Measurements from ENCODE around the gene RAPGEF6. TPM values are rescaled to one million over a fixed set of nuclear protein-coding genes. Genes with fewer than 3 reads are reported as not detected.

RAPGEF6 gene
- total RNA-seq, 2 experiments from 2014 or later: 27.0 to 34.1 TPM

DNA sequence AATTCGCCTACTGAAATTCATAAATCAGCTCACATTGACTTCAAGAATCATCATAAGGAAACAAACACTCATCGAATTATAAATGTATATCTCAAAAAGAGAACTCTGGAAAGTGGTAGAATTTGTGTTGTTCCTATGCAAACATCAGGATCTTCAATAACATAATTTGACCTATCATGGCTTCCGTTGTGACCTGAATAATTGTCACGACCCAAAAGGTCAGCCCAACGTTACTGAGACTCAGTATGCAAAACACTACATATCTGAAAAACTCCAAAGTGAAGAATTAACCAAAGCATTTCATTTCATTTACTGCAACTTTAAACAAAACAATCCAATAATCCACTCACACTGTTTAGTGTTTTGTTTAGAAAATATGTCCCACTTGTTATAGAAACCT, 1.2 kb downstream of the RAPGEF6 start:
- H3K36me3 Mint-ChIP-seq (ENCODE audit: low read depth): peaks cover 7% of the 10 kb centered on the region
- H3K4me1 Mint-ChIP-seq (ENCODE audit: low read depth): peaks cover 17% of the 10 kb centered on the region
- peak; percentile 20 for DNase-seq
- ATAC-seq: no peak
- TF ChIP-seq, protein P1, sequence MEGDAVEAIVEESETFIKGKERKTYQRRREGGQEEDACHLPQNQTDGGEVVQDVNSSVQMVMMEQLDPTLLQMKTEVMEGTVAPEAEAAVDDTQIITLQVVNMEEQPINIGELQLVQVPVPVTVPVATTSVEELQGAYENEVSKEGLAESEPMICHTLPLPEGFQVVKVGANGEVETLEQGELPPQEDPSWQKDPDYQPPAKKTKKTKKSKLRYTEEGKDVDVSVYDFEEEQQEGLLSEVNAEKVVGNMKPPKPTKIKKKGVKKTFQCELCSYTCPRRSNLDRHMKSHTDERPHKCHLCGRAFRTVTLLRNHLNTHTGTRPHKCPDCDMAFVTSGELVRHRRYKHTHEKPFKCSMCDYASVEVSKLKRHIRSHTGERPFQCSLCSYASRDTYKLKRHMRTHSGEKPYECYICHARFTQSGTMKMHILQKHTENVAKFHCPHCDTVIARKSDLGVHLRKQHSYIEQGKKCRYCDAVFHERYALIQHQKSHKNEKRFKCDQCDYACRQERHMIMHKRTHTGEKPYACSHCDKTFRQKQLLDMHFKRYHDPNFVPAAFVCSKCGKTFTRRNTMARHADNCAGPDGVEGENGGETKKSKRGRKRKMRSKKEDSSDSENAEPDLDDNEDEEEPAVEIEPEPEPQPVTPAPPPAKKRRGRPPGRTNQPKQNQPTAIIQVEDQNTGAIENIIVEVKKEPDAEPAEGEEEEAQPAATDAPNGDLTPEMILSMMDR (IDR thresholded peaks at IDR 0.05): no peak
- POLR2A ChIA-PET: interaction anchor here (1.0 to 1.2 kb wide), 2 partner anchors 163 to 228 kb away, joined by 3 read pairs; partner anchors contain the start of gene FNIP1
- H3K27ac Mint-ChIP-seq: peak overlapping the region; percentile 89
- CTCF ChIA-PET: interaction anchor here (1.6 kb wide), 1 partner anchor 17 kb away, joined by 4 read pairs; no protein-coding TSS in a partner anchor
- H3K27me3 Mint-ChIP-seq: no peaks in the 10 kb centered on the region
- H3K9me3 Mint-ChIP-seq: no peaks in the 10 kb centered on the region
- intact Hi-C loops (cut with micrococcal nuclease): loop anchor here (5.0 kb wide), 1 partner anchor 37 kb away; no protein-coding TSS in a partner anchor
- peak overlapping the region; percentile 95 for H3K4me3 Mint-ChIP-seq

DNA sequence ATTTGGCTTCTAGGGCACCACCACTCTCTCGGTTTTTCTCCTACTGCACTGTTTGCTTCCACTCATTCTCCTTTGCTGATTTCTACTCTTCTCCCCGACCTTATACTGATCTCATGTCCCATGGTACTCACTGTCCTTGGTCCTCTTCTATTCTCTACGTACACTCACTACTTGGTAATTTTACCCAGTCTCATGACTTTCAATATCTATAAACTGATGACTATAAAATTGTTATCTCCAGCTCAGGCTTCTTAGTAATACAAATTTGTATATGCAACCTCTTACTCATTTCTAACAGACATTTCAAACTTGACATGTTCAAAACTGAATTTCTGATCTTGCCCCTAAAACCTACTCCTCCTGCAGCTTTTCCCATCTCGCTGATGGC, 4.1 kb downstream of the RAPGEF6 start:
- no peak overlapping the region for H3K27ac Mint-ChIP-seq
- peaks cover 2% of the 10 kb centered on the region for H3K9me3 Mint-ChIP-seq
- H3K36me3 Mint-ChIP-seq (ENCODE audit: low read depth): peaks cover 13% of the 10 kb centered on the region
- no peak for ATAC-seq
- H3K4me1 Mint-ChIP-seq (ENCODE audit: low read depth): peaks cover 38% of the 10 kb centered on the region
- ChIA-PET CTCF (interaction anchor here (1.1 kb wide), 1 partner anchor 42 kb away, joined by 3 read pairs; no protein-coding TSS in a partner anchor), POLR2A (no interaction called here)
- intact Hi-C loops (cut with micrococcal nuclease): loop anchor here (5.0 kb wide), 1 partner anchor 34 kb away; no protein-coding TSS in a partner anchor
- DNase-seq: no peak
- no peaks in the 10 kb centered on the region for H3K27me3 Mint-ChIP-seq
- no peak overlapping the region for H3K4me3 Mint-ChIP-seq
- TF ChIP-seq, protein P1 (IDR thresholded peaks at IDR 0.05): no peak

DNA sequence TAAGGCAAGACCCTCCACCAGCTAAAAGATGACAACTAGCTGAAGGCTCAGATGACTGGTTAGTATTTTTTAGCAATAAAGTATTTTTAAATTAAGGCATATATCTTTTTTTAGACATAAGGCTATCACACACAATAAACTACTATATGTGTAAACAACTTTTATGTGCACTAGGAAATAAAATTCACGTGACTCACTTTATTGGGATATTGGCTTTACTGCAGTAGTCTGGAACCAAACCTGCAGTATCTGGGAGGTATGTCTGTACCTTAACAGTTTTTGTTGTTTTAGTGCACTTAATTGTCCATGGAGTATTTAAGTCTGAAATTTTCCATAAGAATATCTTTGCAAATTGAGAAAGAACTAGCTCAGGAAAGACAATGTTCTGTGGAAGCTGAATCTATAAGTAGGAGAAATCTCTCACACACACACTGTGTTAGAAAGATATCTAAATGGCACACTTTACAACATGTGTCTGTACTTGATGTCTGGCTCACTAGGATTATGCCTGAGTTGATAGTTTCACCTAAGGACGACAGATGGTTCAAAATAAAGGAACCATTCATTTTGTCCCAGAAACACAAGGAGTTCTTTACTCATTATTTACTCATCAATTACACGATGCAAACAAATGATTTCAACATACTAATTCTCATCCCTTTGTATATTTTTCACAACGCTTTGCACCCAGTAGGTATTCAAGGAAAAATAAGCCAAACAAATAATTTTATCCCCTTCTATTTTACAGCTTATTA, 4.6 kb downstream of the RAPGEF6 start:
- TF ChIP-seq, protein P1 (IDR thresholded peaks at IDR 0.05): no peak
- ChIA-PET CTCF (interaction anchor here (1.1 to 2.6 kb wide), 2 partner anchors 41 kb away, joined by 3 to 15 read pairs; no protein-coding TSS in a partner anchor), POLR2A (no interaction called here)
- ATAC-seq (no peak), DNase-seq (no peak)
- Mint-ChIP-seq H3K9me3 (peaks cover 3% of the 10 kb centered on the region), H3K4me1 (ENCODE audit: low read depth) (peaks cover 40% of the 10 kb centered on the region), H3K27me3 (no peaks in the 10 kb centered on the region), H3K36me3 (ENCODE audit: low read depth) (peaks cover 16% of the 10 kb centered on the region), H3K27ac (no peak overlapping the region), H3K4me3 (no peak overlapping the region)
- intact Hi-C loops (cut with micrococcal nuclease): loop anchor here (5.0 kb wide), 1 partner anchor 33 kb away; no protein-coding TSS in a partner anchor

DNA sequence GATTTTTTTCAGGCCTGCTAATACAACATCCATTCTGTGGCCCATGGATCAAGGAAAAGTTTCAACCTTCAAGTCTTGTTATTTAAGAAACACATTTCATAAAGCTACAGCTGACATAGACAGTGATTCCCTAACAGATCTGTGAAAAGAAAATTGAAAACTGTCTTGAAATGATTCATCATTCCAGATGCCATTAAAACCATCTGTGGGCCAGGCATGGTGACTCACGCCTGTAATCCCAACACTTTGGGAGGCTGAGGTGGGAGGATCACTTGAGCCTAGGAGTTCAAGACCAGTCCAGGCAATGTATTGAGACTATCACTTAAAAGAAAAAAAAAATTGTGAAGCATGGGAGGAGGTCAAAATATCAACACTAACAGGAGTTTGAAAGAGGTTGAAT, 6.0 kb downstream of the RAPGEF6 start:
- TF ChIP-seq, protein P1 (IDR thresholded peaks at IDR 0.05): no peak
- Mint-ChIP-seq H3K4me1 (ENCODE audit: low read depth) (peaks cover 46% of the 10 kb centered on the region), H3K27ac (peak overlapping the region; percentile 13), H3K36me3 (ENCODE audit: low read depth) (peaks cover 21% of the 10 kb centered on the region), H3K9me3 (peaks cover 3% of the 10 kb centered on the region), H3K4me3 (no peak overlapping the region), H3K27me3 (no peaks in the 10 kb centered on the region)
- ChIA-PET CTCF (interaction anchor here (1.0 to 2.6 kb wide), 3 partner anchors 16 to 40 kb away, joined by 3 to 15 read pairs (median 4); no protein-coding TSS in a partner anchor), POLR2A (no interaction called here)
- intact Hi-C loops (cut with micrococcal nuclease): no loop called here
- DNase-seq (no peak), ATAC-seq (no peak)

All from activated CD8-positive, alpha-beta T cell treated with anti-CD3 and anti-CD28 coated beads for 36 hours (primary cell).